Measurements from ENCODE around the gene JAKMIP3.

GRCh38 chr10:132056663-132057062 lies 9.1 kb upstream of the JAKMIP3 start:
- TF ChIP-seq CTCF (IDR thresholded peaks at IDR 0.05; ENCODE audit: low read depth, low read length, poor library complexity, severe bottlenecking) (no peak), EZH2phosphoT487 (IDR thresholded peaks at IDR 0.05; ENCODE audit: borderline replicate concordance, low read length) (no peak)

All from DOHH2 (cell line).